ENCODE data around the gene RPS21.

Gene RPS21

DNA sequence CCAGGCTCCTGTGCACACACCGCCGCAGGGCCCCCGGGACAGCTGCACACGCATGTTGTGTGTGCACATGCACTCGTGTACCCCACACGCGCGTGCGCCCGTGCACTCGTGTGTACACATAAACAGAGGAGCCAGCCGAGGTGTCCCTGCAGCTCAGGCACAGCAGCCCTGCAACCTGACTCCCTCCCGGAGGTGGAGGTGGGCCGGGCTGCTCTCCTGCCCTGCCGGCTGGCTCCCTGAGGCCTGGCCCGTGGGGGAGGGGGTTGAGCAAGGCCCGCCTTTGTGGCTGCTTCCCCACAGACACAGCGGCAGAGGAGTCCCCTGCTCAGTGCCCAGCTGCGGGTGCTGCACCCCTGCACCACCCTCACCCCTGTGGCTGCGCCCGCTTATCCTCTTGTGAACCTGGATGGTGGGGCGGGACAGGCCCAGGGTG is 39.8 kb downstream of the RPS21 start:
- TF ChIP-seq TAF1 (IDR thresholded peaks at IDR 0.05; ENCODE audit: borderline replicate concordance, low read depth, low read length) (no peak), POLR2A (IDR thresholded peaks at IDR 0.05; ENCODE audit: low read depth, low read length) (no peak), POLR2AphosphoS5 (IDR thresholded peaks at IDR 0.05; ENCODE audit: low read depth, low read length) (no peak)
- FAIRE-seq (no peak), DNase-seq (ENCODE audit: insufficient read length) (no peak)

DNA sequence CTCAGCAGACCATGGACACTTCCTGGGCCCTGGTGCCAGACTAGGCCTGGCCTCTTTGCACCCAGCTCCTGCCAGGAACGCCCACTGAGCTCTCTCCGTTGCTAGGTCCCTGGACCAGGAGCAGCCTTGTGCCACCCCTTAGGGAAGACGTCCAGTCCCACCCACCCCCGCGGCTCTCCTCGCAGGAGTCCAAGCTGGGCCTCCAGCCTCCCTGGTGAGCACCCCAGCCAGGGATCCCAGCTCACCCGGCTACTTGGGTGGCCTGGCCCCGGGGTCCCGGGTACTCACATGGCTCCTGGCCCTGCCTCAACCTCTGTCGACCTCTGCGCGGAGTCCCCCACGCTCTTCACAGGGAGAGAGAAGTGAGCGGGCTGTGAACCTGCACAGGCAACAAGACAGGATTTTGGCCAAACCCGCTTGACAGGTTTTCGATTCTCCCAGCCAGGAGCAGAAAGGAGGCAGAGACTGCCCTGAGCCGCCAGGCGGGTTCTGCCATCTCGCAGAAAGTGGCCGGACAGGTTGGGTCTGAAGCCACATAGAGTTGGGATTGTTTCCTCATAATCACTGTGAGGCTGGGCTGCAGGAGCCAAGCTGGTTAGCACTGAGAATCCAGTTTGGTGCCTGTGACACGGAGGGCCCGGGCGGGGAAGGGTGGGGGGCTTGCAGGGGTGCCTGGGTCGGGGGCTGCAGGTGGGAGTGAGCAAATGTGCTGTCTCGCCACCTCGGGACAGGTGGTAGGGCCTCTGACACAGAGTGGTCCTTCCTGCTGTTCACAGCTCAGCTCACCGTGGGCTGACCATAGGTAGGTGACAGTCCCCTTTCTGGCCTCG is 40.5 kb downstream of the RPS21 start, which contains the start of gene RBBP8NL:
Gene RBBP8NL (minus strand): TSS at position 368 of the 830 bp plus-strand sequence. CDS start 7,892 bp downstream, outside the sequence.
- no peak for DNase-seq (ENCODE audit: insufficient read length)
- TF ChIP-seq POLR2AphosphoS5 (IDR thresholded peaks at IDR 0.05; ENCODE audit: low read depth, low read length) (no peak), TAF1 (IDR thresholded peaks at IDR 0.05; ENCODE audit: borderline replicate concordance, low read depth, low read length) (no peak), POLR2A (IDR thresholded peaks at IDR 0.05; ENCODE audit: low read depth, low read length) (no peak)
- FAIRE-seq, result no peak

DNA sequence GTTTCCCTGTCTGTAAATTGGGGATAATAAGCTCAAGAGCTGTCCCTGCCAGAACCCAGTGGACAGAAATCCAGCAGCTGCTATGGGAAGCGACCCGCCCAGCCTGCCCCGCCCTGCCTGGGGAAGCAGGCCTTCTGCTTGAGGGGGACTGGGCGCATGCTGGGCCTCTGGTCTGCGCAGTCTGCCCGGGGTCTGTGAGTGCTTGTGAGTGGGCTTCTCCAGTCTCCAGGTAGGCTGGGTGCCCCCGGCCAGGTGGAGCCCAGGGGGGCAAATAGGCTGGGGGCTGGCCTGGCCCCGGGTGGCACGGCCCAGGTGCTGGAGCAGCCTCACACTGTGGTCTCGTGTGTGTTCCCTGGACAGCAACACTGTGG is 41.1 kb downstream of the RPS21 start:
- DNase-seq (ENCODE audit: insufficient read length), result no peak
- FAIRE-seq, result no peak
- TF ChIP-seq POLR2A (IDR thresholded peaks at IDR 0.05; ENCODE audit: low read depth, low read length) (no peak), POLR2AphosphoS5 (IDR thresholded peaks at IDR 0.05; ENCODE audit: low read depth, low read length) (no peak), TAF1 (IDR thresholded peaks at IDR 0.05; ENCODE audit: borderline replicate concordance, low read depth, low read length) (no peak)

DNA sequence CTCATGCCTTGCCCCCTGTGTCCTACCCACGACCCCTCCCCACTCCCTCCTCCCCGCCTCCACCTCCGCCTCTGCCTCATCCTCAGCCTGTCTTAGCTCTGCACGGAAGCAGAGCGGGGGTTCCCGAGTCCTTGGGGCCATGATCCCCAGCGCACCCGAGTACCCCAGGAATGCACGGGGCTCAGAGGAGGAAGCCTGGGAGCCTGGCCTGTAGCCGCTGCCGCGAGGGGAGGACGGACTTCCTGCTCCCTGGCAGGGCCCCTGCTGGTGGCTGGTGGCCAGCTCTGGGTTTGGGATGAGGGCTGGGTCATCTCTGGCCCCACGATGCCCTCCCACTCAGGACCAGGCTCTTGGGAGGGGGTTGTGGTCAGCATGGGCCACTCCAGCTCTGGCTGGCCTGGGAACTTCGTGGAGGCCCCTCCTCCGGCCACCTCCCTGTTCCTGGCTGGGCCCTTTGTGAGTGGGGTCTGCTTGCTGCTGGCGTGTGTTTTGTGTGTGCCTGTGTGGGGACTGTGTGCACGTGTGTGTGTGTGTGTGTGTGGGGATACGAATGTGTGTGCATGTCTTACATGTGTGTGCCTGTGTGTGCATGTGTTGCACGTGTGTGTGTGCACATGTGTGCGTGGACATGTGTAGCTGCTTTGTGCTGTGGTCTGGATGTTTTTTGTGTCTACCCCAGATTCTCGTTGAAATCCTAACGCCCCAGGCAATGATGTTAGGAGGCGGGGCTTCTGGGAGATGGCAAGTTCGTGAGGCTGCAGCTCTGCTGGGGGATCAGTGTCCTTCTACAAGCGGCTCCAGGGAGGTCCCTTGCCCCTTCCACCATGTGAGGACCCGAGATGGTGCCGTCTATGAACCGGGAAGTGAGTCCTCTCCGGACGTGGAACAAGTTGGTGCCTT is 41.7 kb downstream of the RPS21 start:
- no peak for FAIRE-seq
- DNase-seq (ENCODE audit: insufficient read length), result no peak
- TF ChIP-seq TAF1 (IDR thresholded peaks at IDR 0.05; ENCODE audit: borderline replicate concordance, low read depth, low read length) (no peak), POLR2AphosphoS5 (IDR thresholded peaks at IDR 0.05; ENCODE audit: low read depth, low read length) (no peak), POLR2A (IDR thresholded peaks at IDR 0.05; ENCODE audit: low read depth, low read length) (no peak)

DNA sequence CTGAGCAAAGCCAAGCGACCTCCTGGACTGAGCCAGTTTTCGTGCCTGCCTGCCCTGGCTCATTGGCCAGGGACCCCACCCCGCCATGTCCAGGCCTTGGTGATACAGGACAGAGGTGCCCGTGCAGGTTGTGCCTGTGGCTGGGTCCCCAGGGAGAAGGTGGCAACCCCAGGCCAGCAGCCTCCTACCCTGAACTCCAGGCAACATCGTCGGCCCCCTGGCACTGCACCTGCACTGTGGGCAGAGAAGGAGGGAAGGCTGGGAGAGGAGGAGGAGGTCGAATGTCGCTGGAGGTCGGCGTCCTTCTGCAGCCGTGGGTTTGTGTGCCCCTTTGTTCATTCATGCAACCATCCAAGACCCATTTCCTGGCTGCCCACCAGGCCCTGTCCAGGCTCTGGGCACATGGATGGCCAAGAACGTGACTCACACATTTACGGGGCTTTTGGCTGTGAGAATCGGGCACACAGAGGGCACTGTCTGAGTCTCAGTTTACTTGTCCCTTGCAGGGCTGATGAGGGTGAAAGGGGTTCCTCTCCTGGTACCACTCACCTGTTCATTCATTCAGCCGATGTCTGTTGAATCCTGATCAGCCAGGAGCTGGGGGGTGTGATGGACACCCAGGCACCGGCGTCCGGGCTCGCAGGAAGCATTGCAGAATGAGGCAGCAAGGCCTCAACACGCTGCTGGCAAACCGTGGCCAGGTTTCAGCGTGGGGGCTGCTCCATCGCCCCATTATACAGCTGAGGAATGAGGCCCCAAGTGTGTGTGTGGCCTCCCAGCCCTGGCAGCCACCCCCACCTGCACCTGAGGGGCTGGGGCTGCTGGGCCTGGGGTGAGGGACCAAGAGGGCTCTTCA is 42.8 kb downstream of the RPS21 start:
- TF ChIP-seq TAF1 (IDR thresholded peaks at IDR 0.05; ENCODE audit: borderline replicate concordance, low read depth, low read length) (no peak), POLR2AphosphoS5 (IDR thresholded peaks at IDR 0.05; ENCODE audit: low read depth, low read length) (no peak), POLR2A (IDR thresholded peaks at IDR 0.05; ENCODE audit: low read depth, low read length) (no peak)
- no peak for FAIRE-seq
- DNase-seq (ENCODE audit: insufficient read length), result no peak

DNA sequence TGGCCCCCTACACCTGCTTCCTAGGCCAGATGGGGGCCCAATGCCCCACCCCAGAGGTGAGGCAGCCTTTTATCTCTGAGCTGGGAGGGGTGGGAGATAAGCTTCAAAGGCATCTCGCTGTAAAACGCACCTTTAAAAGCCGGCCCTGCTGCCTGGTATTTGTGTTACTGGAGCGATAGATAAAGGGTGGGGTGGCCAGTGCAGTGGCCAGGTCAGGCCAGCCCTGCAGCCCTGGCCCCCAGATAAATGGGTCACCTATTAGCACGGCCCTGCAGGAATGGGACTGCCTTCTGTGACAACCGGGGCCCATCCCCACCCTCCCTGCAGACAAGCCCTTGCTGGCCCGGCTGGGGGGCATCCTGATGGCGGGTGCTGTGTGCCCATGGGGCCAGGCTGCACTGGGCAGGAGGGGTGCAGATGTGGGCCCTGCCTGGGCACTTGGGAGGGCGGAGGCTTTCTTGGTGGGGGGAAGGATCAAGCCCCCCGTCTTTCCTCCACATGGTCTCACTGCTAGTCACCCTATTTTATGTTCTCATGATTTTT is 43.5 kb downstream of the RPS21 start:
- TF ChIP-seq POLR2A (IDR thresholded peaks at IDR 0.05; ENCODE audit: low read depth, low read length) (no peak), POLR2AphosphoS5 (IDR thresholded peaks at IDR 0.05; ENCODE audit: low read depth, low read length) (no peak), TAF1 (IDR thresholded peaks at IDR 0.05; ENCODE audit: borderline replicate concordance, low read depth, low read length) (no peak)
- FAIRE-seq (no peak), DNase-seq (ENCODE audit: insufficient read length) (no peak)

DNA sequence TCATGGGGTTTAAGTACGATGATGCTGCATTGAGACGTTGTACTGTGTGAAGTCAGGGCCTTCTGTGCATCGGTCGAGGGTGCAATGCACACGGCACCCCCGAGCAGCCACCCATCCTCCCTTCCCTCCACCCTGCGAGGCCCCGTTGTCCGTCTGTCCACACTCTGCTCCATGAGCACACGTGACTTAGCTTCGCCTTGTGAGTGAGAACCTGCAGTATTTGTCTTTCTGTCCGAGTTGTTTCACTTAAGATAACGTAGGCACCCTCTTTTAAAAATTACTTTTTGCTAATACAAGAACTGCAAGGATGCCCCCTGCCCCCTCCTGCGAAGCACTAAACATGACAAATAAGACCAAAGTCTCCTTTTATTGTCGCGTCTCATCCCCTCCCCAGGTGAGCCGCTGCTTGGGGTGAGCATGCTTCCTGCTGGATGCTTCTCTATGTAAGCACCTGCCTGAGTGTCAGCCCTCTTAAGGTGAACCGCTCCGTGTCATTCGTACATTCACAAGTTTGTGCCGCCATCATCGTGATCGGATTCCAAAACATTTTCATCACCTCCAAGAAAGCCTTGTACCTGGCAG is 44.1 kb downstream of the RPS21 start:
- FAIRE-seq, result no peak
- no peak for TF ChIP-seq POLR2AphosphoS5 (IDR thresholded peaks at IDR 0.05; ENCODE audit: low read depth, low read length)
- no peak for TF ChIP-seq POLR2A (IDR thresholded peaks at IDR 0.05; ENCODE audit: low read depth, low read length)
- TF ChIP-seq TAF1 (IDR thresholded peaks at IDR 0.05; ENCODE audit: borderline replicate concordance, low read depth, low read length), result no peak
- DNase-seq (ENCODE audit: insufficient read length), result no peak

DNA sequence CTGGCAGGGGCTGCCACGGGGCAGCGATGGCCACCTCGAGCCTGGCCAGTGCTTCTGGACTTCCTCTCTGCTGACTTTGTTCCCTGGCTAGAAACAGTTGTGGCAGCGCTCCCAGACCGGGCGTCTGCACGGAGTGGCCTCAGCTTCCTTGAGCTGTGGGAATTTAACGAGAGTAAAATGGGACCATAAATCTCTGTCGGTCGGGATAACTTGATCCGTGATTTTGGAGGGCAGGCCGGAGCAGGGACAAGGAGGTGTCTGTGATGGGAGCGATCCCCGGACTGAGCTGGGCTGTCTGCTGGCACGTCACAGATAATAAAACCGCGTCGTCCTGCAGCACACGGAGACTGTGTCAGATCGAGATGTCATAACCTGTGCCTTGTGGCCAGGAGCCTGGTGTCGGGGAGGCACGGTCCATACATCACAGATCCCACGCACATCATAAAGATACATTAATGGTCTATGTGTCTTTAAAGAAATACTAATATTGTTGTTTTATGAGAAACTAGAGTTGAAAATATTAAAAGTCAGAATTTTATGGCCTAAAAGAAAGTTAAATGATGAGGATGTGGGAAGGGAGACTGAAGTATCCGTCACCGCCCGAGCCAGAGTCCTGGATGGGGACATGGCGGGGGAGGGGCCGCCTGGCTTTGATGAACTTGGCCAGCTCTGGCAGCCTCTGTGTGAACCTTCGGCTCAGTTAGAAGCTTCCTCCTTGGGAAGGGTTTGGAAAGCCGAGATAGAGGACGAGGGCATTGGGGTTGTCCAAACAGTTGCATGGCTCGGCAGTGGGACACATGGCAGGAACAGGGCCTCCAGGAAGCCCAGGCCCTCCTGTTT is 47.0 kb downstream of the RPS21 start:
- no peak for TF ChIP-seq TAF1 (IDR thresholded peaks at IDR 0.05; ENCODE audit: borderline replicate concordance, low read depth, low read length)
- TF ChIP-seq POLR2AphosphoS5 (IDR thresholded peaks at IDR 0.05; ENCODE audit: low read depth, low read length), result no peak
- no peak for TF ChIP-seq POLR2A (IDR thresholded peaks at IDR 0.05; ENCODE audit: low read depth, low read length)
- DNase-seq (ENCODE audit: insufficient read length), result no peak
- no peak for FAIRE-seq

DNA sequence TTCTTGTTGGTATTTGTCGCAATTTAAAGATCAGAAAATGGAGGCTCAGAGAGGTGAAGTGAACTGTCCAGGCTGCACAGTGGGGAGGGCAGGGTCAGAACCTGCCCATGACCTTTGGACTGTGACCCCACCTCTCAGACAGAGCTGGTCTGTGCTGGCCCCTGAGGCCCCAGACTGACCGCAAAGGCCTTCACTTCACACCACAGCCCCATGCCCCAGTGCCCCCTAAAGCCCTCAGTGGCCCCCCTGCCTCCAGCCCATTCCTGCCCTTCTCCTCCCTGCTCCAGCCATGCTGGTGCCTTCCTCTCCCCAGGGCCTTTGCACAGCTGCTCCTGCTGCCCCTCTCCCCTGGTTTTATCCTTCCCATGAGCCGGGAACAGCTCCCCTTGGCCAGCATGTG is 49.8 kb downstream of the RPS21 start:
- TF ChIP-seq POLR2A (IDR thresholded peaks at IDR 0.05; ENCODE audit: low read depth, low read length) (no peak), TAF1 (IDR thresholded peaks at IDR 0.05; ENCODE audit: borderline replicate concordance, low read depth, low read length) (no peak), POLR2AphosphoS5 (IDR thresholded peaks at IDR 0.05; ENCODE audit: low read depth, low read length) (no peak)
- FAIRE-seq, result no peak

More for the DNA sequence above, 49.8 kb downstream of the RPS21 start:
- DNase-seq (ENCODE audit: insufficient read length), result no peak

Measured in GM12892 (cell line).